AG04450 (cell line): ENCODE results near the gene MS4A18. TPM values are rescaled to one million over a fixed set of nuclear protein-coding genes. Genes with fewer than 3 reads are reported as not detected.

Experiments
- CTCF ChIA-PET: fragments of 300-600, 350-600 bp; formaldehyde crosslinking; extraction: SDS; loops from one replicate; lab custom pipeline; 2022; ENCODE audit warnings: antibody characterized with exemption, inconsistent platforms; lab: Charles Lee
- POLR2A ChIA-PET: fragments of 350-600 bp; formaldehyde crosslinking; extraction: SDS; loops from one replicate; lab custom pipeline; 2021; ENCODE audit warnings: antibody characterized with exemption, inconsistent platforms; lab: Yijun Ruan, JAX
- DNase-seq: peaks from one replicate; pipeline ENCODE4 v3.0.0-alpha.2; 2011; ENCODE audit warnings: low read depth, low spot score
- H3K27ac ChIP-seq: one replicate; pipeline ENCODE4 v1.5.1; 2012; ENCODE audit warnings: low read depth, low read length, control low read depth
- H3K27me3 ChIP-seq: one replicate; pipeline ENCODE4 v1.6.0; 2012; ENCODE audit warnings: low read length; ENCODE audit not compliant: control insufficient read depth, insufficient read depth
- H3K4me3 ChIP-seq: 2 replicates; pipeline ENCODE4 v1.5.1; 2011; ENCODE audit warnings: mild to moderate bottlenecking, low read depth, low read length, control low read depth
- H3K9me3 ChIP-seq: 2 replicates; pipeline ENCODE4 v1.5.1; 2012; ENCODE audit warnings: low read length; ENCODE audit not compliant: control insufficient read depth, insufficient read depth
- CTCF ChIP-seq: IDR thresholded peaks from 2 replicates; pipeline ENCODE4 v1.5.1; 2011; ENCODE audit warnings: low read depth, low read length, control low read depth, inconsistent platforms
- polyA plus RNA-seq: library from polyadenylated mRNA; depleted of rRNA; stranded (reverse); fragments of >200 nt; gene quantifications from 2 replicates; pipeline ENCODE4 v1.2.3, GENCODE V29; 2011

Gene MS4A18
- polyA plus RNA-seq, 1 experiment: not detected

- ChIA-PET POLR2A (no interaction called here), CTCF (no interaction called here)
- no peaks in the 10 kb centered on the region for H3K9me3 ChIP-seq
- peaks cover 6% of the 10 kb centered on the region for H3K27me3 ChIP-seq
- DNase-seq: no peak
- no peak overlapping the region for H3K4me3 ChIP-seq
- H3K27ac ChIP-seq: no peak overlapping the region
- TF ChIP-seq CTCF: no peak
Observed at GRCh38 chr11:60780774-60781173, 56.3 kb downstream of the MS4A18 start.

DNA sequence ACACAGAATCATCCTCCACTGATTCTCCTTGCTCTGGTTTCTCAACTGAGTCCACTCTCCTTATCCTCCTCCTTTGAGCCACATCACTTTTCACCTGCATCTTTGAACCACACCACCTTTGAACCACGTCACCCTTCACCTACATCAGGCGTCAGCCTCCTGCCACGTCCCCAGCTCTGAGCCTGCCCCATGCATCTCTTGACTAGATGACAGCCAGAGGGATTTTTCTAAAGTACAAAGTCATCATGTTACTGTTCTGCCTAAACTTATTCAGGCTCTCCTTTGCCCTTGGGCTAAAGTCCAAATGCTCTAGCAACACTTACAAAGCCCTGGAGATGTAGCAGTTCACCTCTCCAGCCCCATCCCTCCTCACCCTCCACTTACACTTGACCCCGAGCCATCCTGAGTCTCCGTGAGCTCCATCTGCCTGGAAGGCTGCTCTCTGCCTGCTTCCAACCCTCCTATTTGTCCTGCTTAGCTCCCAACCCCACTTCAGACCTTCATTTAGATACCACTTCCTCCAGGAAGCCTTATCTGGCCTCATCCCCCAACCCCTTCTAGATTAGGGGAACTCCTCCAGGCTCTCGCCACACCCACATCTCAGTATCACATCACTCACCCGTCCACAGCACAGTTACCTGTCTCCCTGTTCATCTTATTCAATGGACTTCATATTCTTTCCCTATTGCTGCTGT lies 56.9 kb downstream of the MS4A18 start:
- no peak for TF ChIP-seq CTCF
- no peak for DNase-seq
- Histone ChIP-seq H3K9me3 (no peaks in the 10 kb centered on the region), H3K4me3 (no peak overlapping the region), H3K27me3 (peaks cover 6% of the 10 kb centered on the region), H3K27ac (no peak overlapping the region)
- ChIA-PET POLR2A (no interaction called here), CTCF (interaction anchor here (0.7 kb wide), 1 partner anchor 402 kb away, joined by 8 read pairs; no protein-coding TSS in a partner anchor)

DNA sequence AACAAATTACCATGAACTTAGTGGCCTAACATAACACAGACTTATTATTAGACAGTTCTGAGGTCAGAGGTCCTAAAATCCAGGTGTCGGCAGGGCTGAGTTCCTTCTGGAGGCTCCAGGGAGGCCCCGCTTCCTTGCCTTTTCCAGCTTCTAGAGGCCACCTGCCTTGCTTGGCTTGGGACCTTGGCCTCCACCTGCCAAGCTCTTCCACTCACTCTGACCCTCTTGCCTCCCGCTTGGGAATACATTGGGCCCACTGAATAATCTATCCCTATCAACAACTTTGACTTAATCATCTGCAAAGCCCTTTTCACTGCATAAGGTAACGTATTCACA lies 57.4 kb downstream of the MS4A18 start:
- ChIA-PET POLR2A (no interaction called here), CTCF (interaction anchor here (0.7 kb wide), 1 partner anchor 401 kb away, joined by 8 read pairs; no protein-coding TSS in a partner anchor)
- peaks cover 6% of the 10 kb centered on the region for H3K27me3 ChIP-seq
- H3K9me3 ChIP-seq: no peaks in the 10 kb centered on the region
- H3K27ac ChIP-seq: no peak overlapping the region
- DNase-seq: no peak
- TF ChIP-seq CTCF: no peak
- no peak overlapping the region for H3K4me3 ChIP-seq

DNA sequence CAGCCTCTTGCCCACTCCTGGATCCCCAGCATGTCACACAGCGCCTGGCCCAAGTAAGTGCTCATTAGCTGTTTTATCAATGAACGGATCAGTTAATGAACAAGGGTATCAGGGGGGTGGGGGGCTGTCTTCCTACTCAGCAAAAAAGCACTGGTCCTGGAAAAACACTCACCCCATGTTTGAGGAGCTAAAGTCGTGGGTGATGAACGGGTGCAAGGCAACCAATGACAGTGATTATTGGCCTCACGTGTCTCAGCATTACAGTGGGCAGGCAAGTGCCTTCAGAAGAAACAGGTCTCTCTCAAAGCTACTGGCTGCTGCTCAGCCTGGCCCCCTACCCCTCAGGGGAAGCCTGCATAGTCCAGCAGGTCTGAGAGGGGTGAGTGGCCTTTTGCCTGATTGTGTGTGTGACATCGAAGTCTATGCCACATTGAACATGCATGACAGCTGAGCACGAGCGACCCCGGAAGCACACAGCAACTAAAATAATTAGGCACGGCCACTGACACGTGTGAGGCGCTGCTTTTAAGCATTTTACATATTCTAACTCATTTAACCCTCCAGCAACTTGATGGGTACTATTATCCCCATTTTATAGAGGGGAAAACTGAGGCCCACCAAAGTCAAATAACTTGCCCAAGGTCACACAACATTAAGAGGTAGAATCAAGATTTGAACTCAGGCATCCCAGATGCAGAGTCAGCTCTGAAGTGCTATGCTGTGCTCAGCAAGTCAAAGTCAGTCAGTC lies 58.0 kb downstream of the MS4A18 start:
- no peaks in the 10 kb centered on the region for H3K9me3 ChIP-seq
- peaks cover 6% of the 10 kb centered on the region for H3K27me3 ChIP-seq
- ChIA-PET CTCF (interaction anchor here (0.7 kb wide), 1 partner anchor 400 kb away, joined by 8 read pairs; no protein-coding TSS in a partner anchor), POLR2A (no interaction called here)
- DNase-seq: no peak
- no peak overlapping the region for H3K4me3 ChIP-seq
- no peak for TF ChIP-seq CTCF
- no peak overlapping the region for H3K27ac ChIP-seq

GRCh38 chr11:60783141-60783484 lies 58.6 kb downstream of the MS4A18 start:
- POLR2A ChIA-PET: no interaction called here
- Histone ChIP-seq H3K9me3 (no peaks in the 10 kb centered on the region), H3K27ac (no peak overlapping the region), H3K27me3 (peaks cover 6% of the 10 kb centered on the region), H3K4me3 (no peak overlapping the region)
- no peak for TF ChIP-seq CTCF
- DNase-seq: no peak
- CTCF ChIA-PET: no interaction called here
